D721Med (cell line): ENCODE data around the gene TFAP2C.
"Not testable (repeated sequence)": the region's sequence is repeated elsewhere in the genome, so short reads cannot be mapped to it uniquely, and the experiment has no call there.

Experiments used
- DNase-seq: peaks from one replicate; pipeline ENCODE4 v3.0.0; 2011; ENCODE audit warnings: low spot score; ENCODE audit not compliant: insufficient read length
- FAIRE-seq: peaks from 2 replicates; lab custom pipeline; 2011; peaks lifted over from hg19 to GRCh38; lab: Jason Lieb, UNC
- TF ChIP-seq, protein P1 (sequence below): IDR thresholded peaks from 2 replicates; pipeline ENCODE4 v1.5.1; 2012; ENCODE audit warnings: mild to moderate bottlenecking, control low read depth; ENCODE audit not compliant: insufficient read depth; ENCODE audit errors: missing control alignments

Gene TFAP2C

GRCh38 chr20:56653211-56653610 lies 24.1 kb downstream of the TFAP2C start:
- FAIRE-seq (no peak), DNase-seq (no peak)
- TF ChIP-seq, protein P1, sequence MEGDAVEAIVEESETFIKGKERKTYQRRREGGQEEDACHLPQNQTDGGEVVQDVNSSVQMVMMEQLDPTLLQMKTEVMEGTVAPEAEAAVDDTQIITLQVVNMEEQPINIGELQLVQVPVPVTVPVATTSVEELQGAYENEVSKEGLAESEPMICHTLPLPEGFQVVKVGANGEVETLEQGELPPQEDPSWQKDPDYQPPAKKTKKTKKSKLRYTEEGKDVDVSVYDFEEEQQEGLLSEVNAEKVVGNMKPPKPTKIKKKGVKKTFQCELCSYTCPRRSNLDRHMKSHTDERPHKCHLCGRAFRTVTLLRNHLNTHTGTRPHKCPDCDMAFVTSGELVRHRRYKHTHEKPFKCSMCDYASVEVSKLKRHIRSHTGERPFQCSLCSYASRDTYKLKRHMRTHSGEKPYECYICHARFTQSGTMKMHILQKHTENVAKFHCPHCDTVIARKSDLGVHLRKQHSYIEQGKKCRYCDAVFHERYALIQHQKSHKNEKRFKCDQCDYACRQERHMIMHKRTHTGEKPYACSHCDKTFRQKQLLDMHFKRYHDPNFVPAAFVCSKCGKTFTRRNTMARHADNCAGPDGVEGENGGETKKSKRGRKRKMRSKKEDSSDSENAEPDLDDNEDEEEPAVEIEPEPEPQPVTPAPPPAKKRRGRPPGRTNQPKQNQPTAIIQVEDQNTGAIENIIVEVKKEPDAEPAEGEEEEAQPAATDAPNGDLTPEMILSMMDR = no peak

- TF ChIP-seq, protein P1 = no peak
- FAIRE-seq (no peak), DNase-seq (no peak)
These were observed 27.5 kb downstream of the TFAP2C start for GRCh38 chr20:56656632-56657031.

GRCh38 chr20:56657879-56658278 lies 28.8 kb downstream of the TFAP2C start:
- TF ChIP-seq, protein P1 = no peak
- no peak for DNase-seq
- no peak for FAIRE-seq

DNA sequence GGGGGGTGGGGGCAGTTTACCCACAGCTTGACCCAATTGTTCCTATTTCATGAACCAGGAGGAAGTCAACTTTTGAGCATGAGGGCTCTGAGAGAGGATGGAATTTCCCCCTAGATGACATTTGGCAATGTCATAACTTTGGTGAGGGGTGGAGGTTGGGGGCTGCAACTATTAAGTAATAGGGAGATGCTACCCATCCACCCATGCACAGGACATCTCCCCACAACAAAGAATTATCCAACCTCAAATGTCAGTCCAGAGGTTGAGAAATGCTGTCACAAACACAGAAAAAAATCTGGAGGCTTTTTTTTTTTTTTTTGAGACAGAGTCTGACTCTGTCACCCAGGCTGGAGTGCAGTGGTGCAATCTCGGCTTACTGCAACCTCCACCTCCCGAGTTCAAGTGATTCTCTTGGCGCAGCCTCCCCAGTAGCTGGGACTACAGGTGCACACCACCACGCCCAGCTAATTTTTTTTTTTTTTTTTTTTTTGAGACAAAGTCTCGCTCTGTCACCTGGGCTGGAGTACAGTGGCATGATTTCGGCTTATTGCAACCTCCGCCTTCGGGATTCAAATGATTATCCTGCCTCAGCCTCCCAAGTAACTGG lies 29.3 kb downstream of the TFAP2C start:
- not testable (repeated sequence) for DNase-seq

DNA sequence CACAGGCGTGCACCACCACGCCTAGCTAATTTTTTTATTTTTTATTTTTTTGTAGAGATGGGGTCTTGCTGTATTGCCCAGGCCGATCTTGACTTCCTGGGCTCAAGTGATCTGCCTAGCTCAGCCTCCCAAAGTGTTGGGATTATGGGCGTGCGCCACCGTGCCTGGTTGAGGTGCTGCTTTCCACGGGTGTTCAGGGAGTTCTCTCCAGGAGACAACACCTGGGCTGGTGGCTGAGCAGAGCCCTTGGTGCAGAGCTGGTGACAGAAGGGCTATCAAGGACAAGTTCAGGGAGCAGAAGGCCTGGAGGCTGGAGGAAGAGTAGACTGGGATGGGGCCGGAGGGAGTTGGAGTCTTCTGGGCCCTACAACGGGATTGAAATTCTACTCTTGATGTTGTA lies 34.6 kb downstream of the TFAP2C start:
- no peak for FAIRE-seq
- no peak for DNase-seq
- TF ChIP-seq, protein P1 = no peak

More for the DNA sequence above, 29.3 kb downstream of the TFAP2C start:
- not testable (repeated sequence) for FAIRE-seq

DNA sequence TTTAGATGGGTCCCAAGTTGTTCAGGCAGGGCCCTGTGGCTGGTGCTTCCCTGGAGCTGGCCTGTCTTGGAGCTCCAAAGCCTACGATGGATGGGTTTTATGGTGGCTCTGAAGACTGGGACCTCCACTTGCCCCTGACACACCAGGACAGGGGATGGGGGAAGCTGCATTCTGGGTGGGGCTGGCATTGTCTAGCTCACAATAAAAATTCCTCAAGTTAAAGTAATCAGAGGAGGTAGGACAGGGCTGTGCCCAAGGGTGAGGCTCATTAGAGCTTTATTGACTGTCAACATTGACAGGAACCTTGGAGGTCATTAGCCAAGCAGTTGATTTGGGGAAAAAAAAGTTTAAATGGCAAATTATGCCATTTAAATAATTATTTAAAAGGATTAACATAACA lies 35.7 kb downstream of the TFAP2C start:
- TF ChIP-seq, protein P1 = no peak
- no peak for FAIRE-seq
- DNase-seq = no peak

DNA sequence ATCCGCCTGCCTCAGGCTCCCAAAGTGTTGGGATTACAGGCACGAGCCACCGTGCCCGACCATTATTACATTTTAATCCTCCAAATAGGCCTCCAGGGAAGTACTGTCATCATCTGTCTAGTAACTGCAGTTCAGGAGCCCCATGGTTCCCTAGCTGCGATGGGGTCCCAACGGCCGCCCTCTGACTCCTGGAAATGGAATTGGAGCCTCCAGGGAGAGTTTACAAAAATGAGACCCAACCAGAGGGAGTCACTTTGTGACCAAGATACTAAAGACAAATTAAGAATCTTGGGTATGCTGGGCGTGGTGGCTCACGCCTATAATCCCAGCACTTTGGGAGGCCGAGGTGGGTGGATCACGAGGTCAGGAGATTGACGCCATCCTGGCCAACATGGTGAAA lies 36.7 kb downstream of the TFAP2C start:
- no peak for FAIRE-seq
- DNase-seq = no peak
- TF ChIP-seq, protein P1 = no peak
